Skin of body (tissue), 2 donors: ENCODE data around the gene GNPTAB. TPM values are rescaled to one million over a fixed set of nuclear protein-coding genes. Genes with fewer than 3 reads are reported as not detected.

Experiments used
- DNase-seq: peaks from one replicate; lab custom pipeline; 2025; lab: John Stamatoyannopoulos, UW
- total RNA-seq: library from RNA; depleted of rRNA; stranded (reverse); fragments of >200 nt; gene quantifications from one replicate; pipeline ENCODE4 v1.2.3, GENCODE V29; 2014

Gene GNPTAB
- total RNA-seq, 1 donor from 2014 or later, result 26.2 TPM

- no peak for DNase-seq
Measured at GRCh38 chr12:101772012-101772775, 58.6 kb downstream of the GNPTAB start.

- no peak for DNase-seq
Measured at GRCh38 chr12:101769865-101770264, 60.9 kb downstream of the GNPTAB start.

GRCh38 chr12:101768781-101769180, 62.0 kb downstream of the GNPTAB start:
- no peak for DNase-seq

- DNase-seq, result no peak
Measured at GRCh38 chr12:101767537-101767936, 63.2 kb downstream of the GNPTAB start.

- DNase-seq, result no peak
Measured at GRCh38 chr12:101764051-101764792, 66.5 kb downstream of the GNPTAB start.

- no peak for DNase-seq
Measured at GRCh38 chr12:101763246-101763931, 67.4 kb downstream of the GNPTAB start.

GRCh38 chr12:101761781-101762180, 69.0 kb downstream of the GNPTAB start:
- no peak for DNase-seq

- DNase-seq, result no peak
Measured at GRCh38 chr12:101761350-101761749, 69.4 kb downstream of the GNPTAB start.

- DNase-seq, result peak; percentile 24
Measured at GRCh38 chr12:101759396-101760047, 71.2 kb downstream of the GNPTAB start.

- no peak for DNase-seq
Measured at GRCh38 chr12:101750152-101750551, 80.6 kb downstream of the GNPTAB start.

- no peak for DNase-seq
Measured at GRCh38 chr12:101749657-101750056, 81.1 kb downstream of the GNPTAB start.

GRCh38 chr12:101748907-101749306, 81.9 kb downstream of the GNPTAB start:
- DNase-seq, result no peak

GRCh38 chr12:101747697-101748096, 83.1 kb downstream of the GNPTAB start:
- DNase-seq, result no peak

- DNase-seq, result no peak
Measured at GRCh38 chr12:101746661-101747060, 84.1 kb downstream of the GNPTAB start.

GRCh38 chr12:101746196-101746595, 84.6 kb downstream of the GNPTAB start:
- DNase-seq, result no peak

GRCh38 chr12:101745481-101745880, 85.3 kb downstream of the GNPTAB start:
- no peak for DNase-seq

- no peak for DNase-seq
Measured at GRCh38 chr12:101743724-101744472, 86.9 kb downstream of the GNPTAB start.

GRCh38 chr12:101743242-101743641, 87.5 kb downstream of the GNPTAB start:
- no peak for DNase-seq

GRCh38 chr12:101740980-101741379, 89.8 kb downstream of the GNPTAB start:
- DNase-seq, result no peak

GRCh38 chr12:101740566-101740965, 90.2 kb downstream of the GNPTAB start:
- no peak for DNase-seq
